ENCODE results near the gene TMPRSS9.
A peak's percentile ranks its signal among the peaks of the same experiment; 100 is the strongest.
"Not testable (repeated sequence)": the region's sequence is repeated elsewhere in the genome, so short reads cannot be mapped to it uniquely, and the experiment has no call there.

TMPRSS9 gene

GRCh38 chr19:2391118-2391725, 31.2 kb downstream of the TMPRSS9 start:
- DNase-seq (ENCODE audit: low read depth) = peak; percentile 49
- peak; percentile 84 for TF ChIP-seq CTCF (IDR thresholded peaks at IDR 0.05; ENCODE audit: low read depth, low read length, missing control alignments)
- in situ Hi-C loops (cut with HindIII; ENCODE audit: low sequenced_read_pairs) = no loop called here
- H3K4me3 ChIP-seq (ENCODE audit: low read depth, low read length) = no peak overlapping the region

- in situ Hi-C loops (cut with HindIII; ENCODE audit: low sequenced_read_pairs) = no loop called here
- no peak overlapping the region for H3K4me3 ChIP-seq (ENCODE audit: low read depth, low read length)
- TF ChIP-seq CTCF (IDR thresholded peaks at IDR 0.05; ENCODE audit: low read depth, low read length, missing control alignments) = no peak
Measured at GRCh38 chr19:2392366-2392765, 32.3 kb downstream of the TMPRSS9 start.

GRCh38 chr19:2392899-2393298, 32.8 kb downstream of the TMPRSS9 start:
- H3K4me3 ChIP-seq (ENCODE audit: low read depth, low read length); DNase-seq (ENCODE audit: low read depth); in situ Hi-C loops (cut with HindIII; ENCODE audit: low sequenced_read_pairs): not testable (repeated sequence)

More at GRCh38 chr19:2392366-2392765, 32.3 kb downstream of the TMPRSS9 start:
- DNase-seq (ENCODE audit: low read depth) = no peak

GRCh38 chr19:2394054-2394441, 34.0 kb downstream of the TMPRSS9 start:
- no peak for DNase-seq (ENCODE audit: low read depth)
- no peak overlapping the region for H3K4me3 ChIP-seq (ENCODE audit: low read depth, low read length)
- no peak for TF ChIP-seq CTCF (IDR thresholded peaks at IDR 0.05; ENCODE audit: low read depth, low read length, missing control alignments)
- in situ Hi-C loops (cut with HindIII; ENCODE audit: low sequenced_read_pairs) = no loop called here

GRCh38 chr19:2394442-2395292, 34.6 kb downstream of the TMPRSS9 start:
- no peak for TF ChIP-seq CTCF (IDR thresholded peaks at IDR 0.05; ENCODE audit: low read depth, low read length, missing control alignments)
- no peak for DNase-seq (ENCODE audit: low read depth)
- H3K4me3 ChIP-seq (ENCODE audit: low read depth, low read length) = no peak overlapping the region
- in situ Hi-C loops (cut with HindIII; ENCODE audit: low sequenced_read_pairs) = no loop called here

- in situ Hi-C loops (cut with HindIII; ENCODE audit: low sequenced_read_pairs); H3K4me3 ChIP-seq (ENCODE audit: low read depth, low read length): not testable (repeated sequence)
Measured at GRCh38 chr19:2395293-2395829, 35.3 kb downstream of the TMPRSS9 start.

GRCh38 chr19:2397173-2397572, 37.1 kb downstream of the TMPRSS9 start:
- H3K4me3 ChIP-seq (ENCODE audit: low read depth, low read length); in situ Hi-C loops (cut with HindIII; ENCODE audit: low sequenced_read_pairs); DNase-seq (ENCODE audit: low read depth): not testable (repeated sequence)

More at GRCh38 chr19:2395293-2395829, 35.3 kb downstream of the TMPRSS9 start:
- not testable (repeated sequence) for DNase-seq (ENCODE audit: low read depth)

- DNase-seq (ENCODE audit: low read depth) = no peak
- H3K4me3 ChIP-seq (ENCODE audit: low read depth, low read length) = no peak overlapping the region
- TF ChIP-seq CTCF (IDR thresholded peaks at IDR 0.05; ENCODE audit: low read depth, low read length, missing control alignments) = no peak
- in situ Hi-C loops (cut with HindIII; ENCODE audit: low sequenced_read_pairs) = no loop called here
Measured at GRCh38 chr19:2398735-2399305, 38.8 kb downstream of the TMPRSS9 start.
